ENCODE measurements around the gene MOXD1.

GRCh38 chr6:132264021-132264500, 137.2 kb downstream of the MOXD1 start:
- TF ChIP-seq CTCF (IDR thresholded peaks at IDR 0.05) (no peak), ZFX (IDR thresholded peaks at IDR 0.05; ENCODE audit: borderline replicate concordance) (no peak)
